Endodermal cell (in vitro differentiated cells): Measurements from ENCODE around the gene MRPL11. TPM values are rescaled to one million over a fixed set of nuclear protein-coding genes. Genes with fewer than 3 reads are reported as not detected.

Experiments used
- DNase-seq: peaks from one replicate; pipeline ENCODE4 v3.0.0-alpha.2; 2017
- H3K27ac ChIP-seq: 2 replicates; pipeline ENCODE4 v1.5.1; 2013; ENCODE audit warnings: mild to moderate bottlenecking, low read depth, low read length, moderate library complexity
- H3K27me3 ChIP-seq: 2 replicates; pipeline ENCODE4 v1.6.1; 2013; ENCODE audit warnings: mild to moderate bottlenecking, low read length, moderate library complexity; ENCODE audit not compliant: insufficient read depth, control insufficient read depth, poor library complexity, severe bottlenecking
- H3K36me3 ChIP-seq: 2 replicates; pipeline ENCODE4 v1.7.0; 2013; ENCODE audit warnings: mild to moderate bottlenecking, low read length, moderate library complexity; ENCODE audit not compliant: control insufficient read depth, insufficient read depth
- H3K4me1 ChIP-seq: one replicate; pipeline ENCODE4 v1.7.0; 2013; ENCODE audit warnings: low read length; ENCODE audit not compliant: control insufficient read depth, insufficient read depth
- H3K4me3 ChIP-seq: 2 replicates; pipeline ENCODE4 v1.5.1; 2013; ENCODE audit warnings: mild to moderate bottlenecking, low read length, moderate library complexity
- H3K9ac ChIP-seq: 2 replicates; pipeline ENCODE4 v1.6.1; 2013; ENCODE audit warnings: mild to moderate bottlenecking, low read length, moderate library complexity; ENCODE audit not compliant: poor library complexity, severe bottlenecking; ENCODE audit errors: extremely low read depth
- H3K9me3 ChIP-seq: 2 replicates; pipeline ENCODE4 v1.6.1; 2013; ENCODE audit warnings: mild to moderate bottlenecking, low read length, moderate library complexity; ENCODE audit not compliant: control insufficient read depth
- H3K27ac Mint-ChIP-seq: 2 replicates; pipeline ENCODE4 v1.8.0; 2020; ENCODE audit warnings: mixed read lengths
- H3K27me3 Mint-ChIP-seq: 2 replicates; pipeline ENCODE4 v1.8.0; 2021; ENCODE audit warnings: mild to moderate bottlenecking, mixed read lengths; ENCODE audit not compliant: insufficient read depth
- H3K36me3 Mint-ChIP-seq: 2 replicates; pipeline ENCODE4 v1.8.0; 2020; ENCODE audit warnings: low read depth, mixed read lengths
- H3K4me1 Mint-ChIP-seq: 2 replicates; pipeline ENCODE4 v1.8.0; 2020; ENCODE audit warnings: mixed read lengths
- H3K4me3 Mint-ChIP-seq: 2 replicates; pipeline ENCODE4 v1.8.0; 2020; ENCODE audit warnings: mild to moderate bottlenecking, moderate library complexity, mixed read lengths
- H3K9me3 Mint-ChIP-seq: 2 replicates; pipeline ENCODE4 v1.8.0; 2020; ENCODE audit warnings: mild to moderate bottlenecking, mixed read lengths
- WGBS, 2 experiments: methylation state at CpG; one replicate each; pipeline versions ENCODE4 v1.1.5 to v1.1.7; 2013; ENCODE audit warnings: missing lambda C conversion rate in 2 of 2, mixed read lengths in 1 of 2; ENCODE audit not compliant: insufficient coverage in 1 of 2, insufficient read length in 1 of 2; 5-methylcytosine and 5-hydroxymethylcytosine counted together
- total RNA-seq, 2 donors: library from RNA; stranded (reverse); fragmentation: NEBNext Ultra II Directional in 1 of 2; extraction: Animal tissue kit (Norgen Biotek cat#: 25700) in 1 of 2; gene quantifications; 2 replicates in 1 of 2; 3 replicates in 1 of 2; pipeline ENCODE4 v1.2.1, GENCODE V29; 2021
- TF ChIP-seq, protein P1 (sequence below): fragments of 200-600 bp; sonication (generic); conservative IDR thresholded peaks from 2 replicates; pipeline ENCODE4 v1.5.0; 2021; ENCODE audit warnings: antibody characterized with exemption, mild to moderate bottlenecking

MRPL11 gene
- total RNA-seq, 2 donors from 2014 or later, result 84.5 to 111 TPM

DNA sequence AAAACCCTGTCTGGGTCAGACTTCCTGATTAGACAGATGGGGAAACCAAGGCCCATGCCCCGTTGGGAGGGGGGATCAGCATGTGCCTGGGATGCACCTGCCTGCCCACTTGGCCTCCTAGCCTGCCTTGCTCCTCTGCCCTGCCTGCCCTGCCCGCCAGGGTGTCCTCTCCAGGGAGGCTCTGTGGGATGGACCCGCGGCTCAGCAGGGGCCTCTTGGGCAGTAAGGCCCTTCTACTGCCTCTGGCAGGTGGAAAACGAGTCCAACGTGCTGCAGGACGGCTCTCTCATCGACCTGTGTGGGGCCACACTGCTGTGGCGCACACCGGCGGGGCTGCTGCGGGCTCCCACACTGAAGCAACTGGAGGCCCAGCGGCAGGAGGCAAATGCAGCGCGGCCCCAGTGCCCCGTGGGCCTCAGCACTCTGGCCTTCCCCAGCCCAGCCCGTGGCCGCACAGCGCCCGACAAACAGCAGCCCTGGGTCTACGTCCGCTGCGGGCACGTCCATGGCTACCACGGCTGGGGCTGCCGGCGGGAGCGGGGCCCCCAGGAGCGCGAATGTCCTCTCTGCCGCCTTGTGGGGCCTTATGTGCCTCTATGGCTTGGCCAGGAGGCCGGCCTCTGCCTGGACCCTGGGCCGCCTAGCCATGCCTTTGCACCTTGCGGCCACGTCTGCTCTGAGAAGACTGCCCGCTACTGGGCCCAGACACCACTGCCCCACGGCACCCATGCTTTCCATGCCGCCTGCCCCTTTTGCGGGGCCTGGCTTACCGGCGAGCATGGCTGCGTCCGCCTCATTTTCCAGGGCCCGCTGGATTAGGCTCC lies 36.9 kb upstream of the MRPL11 start:
- H3K9me3 Mint-ChIP-seq, result no peaks in the 10 kb centered on the region
- H3K27me3 Mint-ChIP-seq, result no peaks in the 10 kb centered on the region
- Histone ChIP-seq H3K9me3 (no peaks in the 10 kb centered on the region), H3K9ac (no peak overlapping the region), H3K36me3 (no peaks in the 10 kb centered on the region), H3K27me3 (no peaks in the 10 kb centered on the region), H3K4me1 (peaks cover 8% of the 10 kb centered on the region), H3K27ac (no peak overlapping the region), H3K4me3 (no peak overlapping the region)
- DNase-seq, result no peak
- H3K27ac Mint-ChIP-seq, result no peak overlapping the region
- peaks cover 4% of the 10 kb centered on the region for H3K4me1 Mint-ChIP-seq
- 94 to 96% methylated on average over 25 to 44 of the region's 44 CpGs for WGBS, 2 experiments
- TF ChIP-seq, protein P1, sequence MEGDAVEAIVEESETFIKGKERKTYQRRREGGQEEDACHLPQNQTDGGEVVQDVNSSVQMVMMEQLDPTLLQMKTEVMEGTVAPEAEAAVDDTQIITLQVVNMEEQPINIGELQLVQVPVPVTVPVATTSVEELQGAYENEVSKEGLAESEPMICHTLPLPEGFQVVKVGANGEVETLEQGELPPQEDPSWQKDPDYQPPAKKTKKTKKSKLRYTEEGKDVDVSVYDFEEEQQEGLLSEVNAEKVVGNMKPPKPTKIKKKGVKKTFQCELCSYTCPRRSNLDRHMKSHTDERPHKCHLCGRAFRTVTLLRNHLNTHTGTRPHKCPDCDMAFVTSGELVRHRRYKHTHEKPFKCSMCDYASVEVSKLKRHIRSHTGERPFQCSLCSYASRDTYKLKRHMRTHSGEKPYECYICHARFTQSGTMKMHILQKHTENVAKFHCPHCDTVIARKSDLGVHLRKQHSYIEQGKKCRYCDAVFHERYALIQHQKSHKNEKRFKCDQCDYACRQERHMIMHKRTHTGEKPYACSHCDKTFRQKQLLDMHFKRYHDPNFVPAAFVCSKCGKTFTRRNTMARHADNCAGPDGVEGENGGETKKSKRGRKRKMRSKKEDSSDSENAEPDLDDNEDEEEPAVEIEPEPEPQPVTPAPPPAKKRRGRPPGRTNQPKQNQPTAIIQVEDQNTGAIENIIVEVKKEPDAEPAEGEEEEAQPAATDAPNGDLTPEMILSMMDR, result no peak
- no peak overlapping the region for H3K4me3 Mint-ChIP-seq
- H3K36me3 Mint-ChIP-seq, result peaks cover 10% of the 10 kb centered on the region

DNA sequence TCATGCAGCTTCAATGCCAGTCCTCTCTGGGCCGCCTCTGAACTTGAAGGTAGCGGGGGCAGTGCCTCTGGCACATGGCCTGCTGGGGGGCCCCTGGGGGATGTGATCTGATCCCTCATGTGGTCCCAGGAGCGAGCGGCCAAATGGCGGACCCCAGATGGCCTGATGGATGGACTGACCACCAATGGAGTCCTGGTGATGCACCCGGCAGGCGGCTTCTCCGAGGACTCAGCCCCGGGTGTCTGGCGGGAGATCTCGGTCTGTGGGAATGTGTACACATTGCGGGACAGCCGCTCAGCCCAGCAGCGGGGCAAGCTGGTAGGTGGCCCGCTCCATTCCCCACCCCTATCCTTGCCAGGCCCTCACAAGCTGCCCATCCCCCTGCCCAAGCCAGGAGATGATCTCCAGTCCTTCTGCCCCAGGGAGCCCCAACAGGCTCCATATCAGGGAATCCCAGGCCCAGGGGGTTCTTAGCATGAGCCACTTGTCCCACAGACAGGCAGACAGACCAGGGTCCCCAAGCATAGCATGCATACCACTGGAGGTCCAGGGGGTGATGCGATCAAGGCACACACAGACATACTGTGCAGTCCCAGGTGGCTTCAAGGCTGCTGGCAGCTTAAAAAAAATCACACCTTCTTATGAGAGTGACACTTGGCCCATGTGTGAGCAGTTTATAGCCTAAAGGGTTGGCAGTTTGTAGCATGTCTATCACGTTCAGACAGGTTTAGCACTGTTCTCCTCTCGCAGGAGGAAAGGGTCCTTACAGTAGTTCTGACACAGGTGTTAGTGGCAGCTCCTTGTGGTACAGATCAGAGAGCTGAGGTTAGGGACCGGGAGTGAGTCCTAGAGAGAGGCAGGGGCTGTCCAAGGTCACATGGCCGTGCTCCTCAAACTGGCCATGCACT lies 35.2 kb upstream of the MRPL11 start:
- no peak for DNase-seq
- H3K9me3 Mint-ChIP-seq, result no peaks in the 10 kb centered on the region
- no peak overlapping the region for H3K27ac ChIP-seq
- no peak overlapping the region for H3K4me3 ChIP-seq
- H3K9ac ChIP-seq, result no peak overlapping the region
- H3K27me3 Mint-ChIP-seq, result no peaks in the 10 kb centered on the region
- H3K27ac Mint-ChIP-seq, result no peak overlapping the region
- no peak overlapping the region for H3K4me3 Mint-ChIP-seq
- H3K36me3 ChIP-seq, result no peaks in the 10 kb centered on the region
- peaks cover 8% of the 10 kb centered on the region for H3K4me1 ChIP-seq
- H3K36me3 Mint-ChIP-seq, result peaks cover 10% of the 10 kb centered on the region
- 90 to 93% methylated on average over 13 to 19 of the region's 20 CpGs for WGBS, 2 experiments
- no peaks in the 10 kb centered on the region for H3K27me3 ChIP-seq
- TF ChIP-seq, protein P1, result no peak
- H3K9me3 ChIP-seq, result no peaks in the 10 kb centered on the region
- H3K4me1 Mint-ChIP-seq, result peaks cover 8% of the 10 kb centered on the region

DNA sequence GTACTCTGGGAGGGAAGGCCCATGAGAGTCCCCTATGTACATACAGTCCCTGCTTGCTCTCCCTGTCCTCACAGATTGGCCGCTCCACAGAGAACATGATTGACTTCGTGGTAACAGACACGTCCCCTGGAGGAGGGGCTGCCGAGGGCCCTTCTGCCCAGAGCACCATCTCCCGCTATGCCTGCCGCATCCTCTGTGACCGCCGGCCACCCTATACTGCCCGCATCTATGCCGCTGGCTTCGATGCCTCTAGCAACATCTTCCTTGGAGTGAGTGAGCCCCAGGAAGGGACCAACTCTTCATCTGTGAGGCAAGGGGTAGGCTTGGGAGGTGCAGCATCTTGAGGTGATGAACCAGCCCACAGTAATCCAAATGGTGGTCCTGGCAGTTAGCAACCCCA lies 34.5 kb upstream of the MRPL11 start:
- WGBS, 2 experiments, result 92 to 95% methylated on average over 11 of the region's 11 CpGs
- Histone ChIP-seq H3K36me3 (no peaks in the 10 kb centered on the region), H3K9ac (no peak overlapping the region), H3K27me3 (no peaks in the 10 kb centered on the region), H3K27ac (no peak overlapping the region), H3K4me1 (peaks cover 8% of the 10 kb centered on the region), H3K9me3 (no peaks in the 10 kb centered on the region), H3K4me3 (no peak overlapping the region)
- Mint-ChIP-seq H3K36me3 (peaks cover 10% of the 10 kb centered on the region), H3K27me3 (no peaks in the 10 kb centered on the region), H3K4me3 (no peak overlapping the region), H3K4me1 (peaks cover 8% of the 10 kb centered on the region), H3K9me3 (no peaks in the 10 kb centered on the region), H3K27ac (no peak overlapping the region)
- DNase-seq, result no peak
- TF ChIP-seq, protein P1, result no peak
